Lower leg skin (tissue), 4 donors: Measurements from ENCODE around the gene ANKRD34C. TPM values are rescaled to one million over a fixed set of nuclear protein-coding genes. Genes with fewer than 3 reads are reported as not detected.

ENCODE experiments used
- DNase-seq, 2 donors: peaks; one replicate each; pipeline ENCODE4 v3.0.0-alpha.2; 2019; ENCODE audit warnings: low spot score in 2 of 2
- H3K4me3 ChIP-seq: fragments of 200-600 bp; sonication (generic); 2 replicates; pipeline ENCODE4 v1.5.1; 2017; ENCODE audit warnings: mild to moderate bottlenecking, low read depth; ENCODE audit not compliant: poor library complexity, severe bottlenecking
- POLR2A ChIP-seq, 2 donors: fragments of 450-650 bp; IDR thresholded peaks; one replicate each; pipeline ENCODE4 v1.6.1; 2016 to 2017; ENCODE audit warnings: antibody characterized with exemption in 2 of 2, mild to moderate bottlenecking in 1 of 2, moderate library complexity in 1 of 2
- WGBS, 2 donors: methylation state at CpG; one replicate each; pipeline ENCODE4 v1.1.5; 2018; 5-methylcytosine and 5-hydroxymethylcytosine counted together
- intact Hi-C: fragments of 100-400 bp; cut with DNase I; formaldehyde crosslinking; loops from one replicate; pipeline ENCODE4 v1.15.0; 2023; ENCODE audit warnings: low total_unique reads
- total RNA-seq, 4 donors: library from RNA; depleted of rRNA; stranded (reverse); fragments of >200 nt; gene quantifications; one replicate each; pipeline ENCODE4 v1.1.0, GENCODE V29; 2016
- TF ChIP-seq, protein P1 (sequence below), 3 donors: fragments of 450-650 bp; IDR thresholded peaks; one replicate each; pipeline ENCODE4 v1.5.1; 2016; ENCODE audit warnings: antibody characterized with exemption in 3 of 3, mild to moderate bottlenecking in 3 of 3, moderate library complexity in 2 of 3

ANKRD34C gene
- total RNA-seq, 4 donors from 2014 or later, result not detected

DNA sequence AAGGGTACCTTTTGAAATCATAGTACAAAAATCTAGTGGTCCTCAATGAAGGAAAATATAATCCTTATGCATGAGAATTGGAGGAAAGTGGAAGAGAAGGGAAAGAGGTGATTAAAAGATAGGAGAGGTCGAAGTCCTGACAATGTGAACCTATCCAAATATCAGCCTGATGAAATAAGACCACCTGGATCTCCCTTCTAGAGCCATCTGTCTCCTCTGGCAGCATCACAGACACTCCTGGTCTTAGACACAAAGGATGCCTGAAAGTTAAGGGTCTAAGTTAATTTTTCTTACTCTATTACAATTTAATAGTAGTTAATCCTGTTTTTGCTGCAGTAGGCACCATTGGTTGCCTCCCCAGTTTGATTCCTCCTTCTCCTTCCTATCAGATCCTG is 17.3 kb downstream of the ANKRD34C start:
- 64 to 68% methylated on average over 1 of the region's 1 CpG for WGBS, 2 donors
- TF ChIP-seq POLR2A (IDR thresholded peaks at IDR 0.05), result no peak
- TF ChIP-seq, protein P1, sequence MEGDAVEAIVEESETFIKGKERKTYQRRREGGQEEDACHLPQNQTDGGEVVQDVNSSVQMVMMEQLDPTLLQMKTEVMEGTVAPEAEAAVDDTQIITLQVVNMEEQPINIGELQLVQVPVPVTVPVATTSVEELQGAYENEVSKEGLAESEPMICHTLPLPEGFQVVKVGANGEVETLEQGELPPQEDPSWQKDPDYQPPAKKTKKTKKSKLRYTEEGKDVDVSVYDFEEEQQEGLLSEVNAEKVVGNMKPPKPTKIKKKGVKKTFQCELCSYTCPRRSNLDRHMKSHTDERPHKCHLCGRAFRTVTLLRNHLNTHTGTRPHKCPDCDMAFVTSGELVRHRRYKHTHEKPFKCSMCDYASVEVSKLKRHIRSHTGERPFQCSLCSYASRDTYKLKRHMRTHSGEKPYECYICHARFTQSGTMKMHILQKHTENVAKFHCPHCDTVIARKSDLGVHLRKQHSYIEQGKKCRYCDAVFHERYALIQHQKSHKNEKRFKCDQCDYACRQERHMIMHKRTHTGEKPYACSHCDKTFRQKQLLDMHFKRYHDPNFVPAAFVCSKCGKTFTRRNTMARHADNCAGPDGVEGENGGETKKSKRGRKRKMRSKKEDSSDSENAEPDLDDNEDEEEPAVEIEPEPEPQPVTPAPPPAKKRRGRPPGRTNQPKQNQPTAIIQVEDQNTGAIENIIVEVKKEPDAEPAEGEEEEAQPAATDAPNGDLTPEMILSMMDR (IDR thresholded peaks at IDR 0.05), result no peak
- no peak for DNase-seq
- no peak overlapping the region for H3K4me3 ChIP-seq
- intact Hi-C loops, result no loop called here

DNA sequence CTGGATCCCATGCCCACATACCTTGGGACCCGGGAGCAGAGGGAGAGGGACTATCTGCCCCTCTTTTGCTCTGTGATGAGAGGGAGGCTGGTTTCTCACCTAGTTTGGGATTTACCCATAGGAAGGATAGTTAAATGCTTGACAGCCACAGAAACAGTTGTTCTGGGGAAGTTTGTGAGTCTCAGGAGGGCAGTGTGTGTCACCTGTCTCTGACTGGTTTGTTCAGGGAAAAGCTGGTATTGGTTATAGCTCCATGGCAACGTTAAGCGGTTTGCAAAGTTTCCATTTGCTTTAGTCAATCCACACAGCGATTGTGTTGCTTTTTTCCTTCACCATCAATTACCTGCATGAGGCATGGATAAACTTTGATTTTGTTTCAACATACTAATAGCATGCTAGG is 24.7 kb downstream of the ANKRD34C start:
- TF ChIP-seq, protein P1 (IDR thresholded peaks at IDR 0.05), result no peak
- no peak for TF ChIP-seq POLR2A (IDR thresholded peaks at IDR 0.05)
- H3K4me3 ChIP-seq, result no peak overlapping the region
- no peak for DNase-seq
- intact Hi-C loops, result no loop called here
- WGBS, 2 donors, result 42 to 52% methylated on average over 4 of the region's 4 CpGs

DNA sequence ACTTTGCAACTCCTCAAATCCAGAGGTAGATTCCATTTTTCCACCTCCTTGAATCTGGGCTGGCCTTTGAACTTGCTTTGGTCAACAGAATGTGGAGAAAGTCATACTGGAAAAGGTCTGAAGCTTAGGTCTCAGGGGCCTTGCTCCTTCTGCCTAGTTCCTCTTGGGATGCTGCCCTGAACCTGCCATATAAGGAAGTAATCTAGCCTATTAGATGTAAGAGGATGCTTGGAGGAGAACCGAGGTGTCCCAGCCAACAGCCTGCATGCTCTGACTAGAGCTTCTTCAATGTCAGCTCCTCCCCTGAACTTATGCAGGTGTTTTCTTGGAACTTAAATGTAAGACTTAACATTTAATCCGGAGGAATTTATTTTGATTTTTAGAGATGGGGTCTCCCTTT is 26.4 kb downstream of the ANKRD34C start:
- TF ChIP-seq, protein P1 (IDR thresholded peaks at IDR 0.05), result no peak
- no peak for TF ChIP-seq POLR2A (IDR thresholded peaks at IDR 0.05)
- 25 to 39% methylated on average over 2 of the region's 2 CpGs for WGBS, 2 donors
- H3K4me3 ChIP-seq, result no peak overlapping the region
- intact Hi-C loops, result no loop called here
- DNase-seq, result no peak

DNA sequence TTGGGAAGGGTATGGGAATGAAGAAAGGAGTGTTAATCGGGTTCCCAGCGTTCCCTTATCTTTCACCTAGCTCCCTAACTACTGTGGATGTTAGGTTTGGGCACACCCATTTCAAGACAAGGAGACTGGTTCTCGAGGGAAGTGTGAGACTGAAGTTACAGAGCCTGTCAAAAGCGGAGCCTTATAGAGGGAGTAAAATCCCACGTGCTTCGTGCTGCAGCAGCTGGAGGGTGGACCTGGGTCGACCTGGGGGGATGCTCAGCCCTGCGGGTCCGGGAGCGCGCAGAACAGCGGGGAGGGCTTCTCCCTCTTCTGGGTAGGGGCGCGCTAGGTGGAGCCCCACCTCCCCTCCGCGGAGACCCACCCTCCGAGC is 28.1 kb downstream of the ANKRD34C start:
- no peak for TF ChIP-seq POLR2A (IDR thresholded peaks at IDR 0.05)
- TF ChIP-seq, protein P1 (IDR thresholded peaks at IDR 0.05), result no peak
- no peak for DNase-seq
- H3K4me3 ChIP-seq, result no peak overlapping the region
- intact Hi-C loops, result no loop called here
- 1 to 2% methylated on average over 16 of the region's 17 CpGs for WGBS, 2 donors

DNA sequence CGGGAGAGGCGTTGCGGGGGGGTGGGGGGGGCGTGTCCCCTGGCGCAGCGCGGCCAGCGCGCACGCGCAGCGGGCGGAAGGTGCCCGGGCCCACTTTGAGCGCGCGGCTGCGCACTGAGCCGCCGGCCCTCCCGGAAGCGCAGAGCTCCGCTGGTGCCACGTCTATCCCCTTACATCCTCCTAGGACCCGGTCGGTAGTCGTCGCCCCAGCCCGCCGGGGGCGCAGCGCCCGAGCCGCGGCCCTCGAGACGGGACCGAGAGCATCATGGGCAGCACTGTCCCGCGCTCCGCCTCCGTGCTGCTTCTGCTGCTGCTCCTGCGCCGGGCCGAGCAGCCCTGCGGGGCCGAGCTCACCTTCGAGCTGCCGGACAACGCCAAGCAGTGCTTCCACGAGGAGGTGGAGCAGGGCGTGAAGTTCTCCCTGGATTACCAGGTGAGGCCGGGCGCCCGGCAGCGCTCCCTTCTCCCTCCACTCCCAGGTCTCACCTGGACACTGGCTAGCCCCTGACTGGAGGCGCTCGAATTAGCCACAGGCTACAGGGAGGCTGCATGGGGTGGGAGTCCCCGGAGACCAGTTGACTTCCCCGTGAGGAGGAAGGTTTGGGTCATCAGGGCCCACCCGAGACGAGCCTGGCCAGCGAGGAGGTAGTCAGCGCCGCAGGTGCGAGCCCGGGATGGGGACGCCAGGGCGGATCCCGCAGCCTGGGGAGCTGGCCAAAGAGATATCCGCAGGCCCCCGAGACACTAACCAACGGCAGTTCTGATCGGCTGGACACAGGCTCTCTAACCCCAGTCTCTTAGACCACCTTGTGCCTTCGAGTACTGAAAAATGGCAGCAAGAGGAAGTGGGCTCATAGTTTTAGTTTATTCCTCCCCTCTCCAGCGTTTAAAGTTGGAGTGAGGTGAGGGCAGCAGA is 28.7 kb downstream of the ANKRD34C start, which contains the start of gene TMED3:
TMED3 (plus strand) TSS at position 128 of the 916 bp plus-strand sequence; CDS start at position 266, 138 bp downstream.
- 1 to 3% methylated on average over 18 to 27 of the region's 76 CpGs for WGBS, 2 donors
- H3K4me3 ChIP-seq, result peak within 1 kb of the TSS; percentile 82
- DNase-seq, result peak in 1 of 2 donors; percentile 90
- TF ChIP-seq POLR2A (IDR thresholded peaks at IDR 0.05), result no peak
- TF ChIP-seq, protein P1 (IDR thresholded peaks at IDR 0.05), result no peak
- intact Hi-C loops, result no loop called here
